HFFc6 (cell line): ENCODE measurements around the gene MVD. TPM values are rescaled to one million over a fixed set of nuclear protein-coding genes. Genes with fewer than 3 reads are reported as not detected.

Experiments
- DNase-seq: peaks from one replicate; pipeline ENCODE4 v3.0.0-alpha.2; 2018
- H3K27ac Mint-ChIP-seq: 2 replicates; pipeline ENCODE4 v1.8.0; 2020; ENCODE audit warnings: mild to moderate bottlenecking, mixed read lengths
- H3K27me3 Mint-ChIP-seq: 2 replicates; pipeline ENCODE4 v1.8.0; 2021; ENCODE audit warnings: mild to moderate bottlenecking, moderate library complexity, mixed read lengths; ENCODE audit not compliant: insufficient read depth
- H3K36me3 Mint-ChIP-seq: 2 replicates; pipeline ENCODE4 v1.8.0; 2021; ENCODE audit warnings: low read depth, mixed read lengths
- H3K4me1 Mint-ChIP-seq: 2 replicates; pipeline ENCODE4 v1.8.0; 2020; ENCODE audit warnings: low read depth, mixed read lengths
- H3K4me3 Mint-ChIP-seq: 2 replicates; pipeline ENCODE4 v1.8.0; 2020; ENCODE audit warnings: mild to moderate bottlenecking, moderate library complexity, mixed read lengths
- H3K9me3 Mint-ChIP-seq: 2 replicates; pipeline ENCODE4 v1.8.0; 2020; ENCODE audit warnings: mild to moderate bottlenecking, mixed read lengths
- CTCF ChIP-seq: fragments of 200-600 bp; sonication (generic); IDR thresholded peaks from 2 replicates; pipeline ENCODE4 v1.5.0; 2021; ENCODE audit warnings: antibody characterized with exemption, mild to moderate bottlenecking
- total RNA-seq, 6 experiments: library from RNA; stranded (reverse); fragmentation: NEBNext Ultra II Directional; extraction: Animal tissue kit (Norgen Biotek cat#: 25700); gene quantifications; 2 replicates in 1 of 6; 3 replicates in 5 of 6; pipeline ENCODE4 v1.2.3, GENCODE V29; 2021

Gene MVD
- total RNA-seq, 6 experiments from 2014 or later, result 21.1 to 28.0 (median 24.0) TPM

GRCh38 chr16:88649195-88649923, 13.5 kb downstream of the MVD start:
- DNase-seq, result no peak
- no peak for TF ChIP-seq CTCF
- Mint-ChIP-seq H3K27ac (no peak overlapping the region), H3K9me3 (no peaks in the 10 kb centered on the region), H3K27me3 (peaks cover 3% of the 10 kb centered on the region; the same call in 1 of the 2 replicates), H3K4me1 (no peaks in the 10 kb centered on the region), H3K36me3 (no peaks in the 10 kb centered on the region; the same call in 1 of the 2 replicates), H3K4me3 (peak overlapping the region; percentile 29; the same call in 1 of the 2 replicates)

- H3K27me3 Mint-ChIP-seq, result peaks cover 3% of the 10 kb centered on the region; the same call in 1 of the 2 replicates
- no peak for TF ChIP-seq CTCF
- no peaks in the 10 kb centered on the region for H3K9me3 Mint-ChIP-seq
- no peaks in the 10 kb centered on the region; the same call in 1 of the 2 replicates for H3K36me3 Mint-ChIP-seq
- H3K27ac Mint-ChIP-seq, result no peak overlapping the region
- H3K4me1 Mint-ChIP-seq, result no peaks in the 10 kb centered on the region
- DNase-seq, result no peak
- no peak overlapping the region for H3K4me3 Mint-ChIP-seq
Observed at GRCh38 chr16:88647178-88648070, 15.5 kb downstream of the MVD start.

DNA sequence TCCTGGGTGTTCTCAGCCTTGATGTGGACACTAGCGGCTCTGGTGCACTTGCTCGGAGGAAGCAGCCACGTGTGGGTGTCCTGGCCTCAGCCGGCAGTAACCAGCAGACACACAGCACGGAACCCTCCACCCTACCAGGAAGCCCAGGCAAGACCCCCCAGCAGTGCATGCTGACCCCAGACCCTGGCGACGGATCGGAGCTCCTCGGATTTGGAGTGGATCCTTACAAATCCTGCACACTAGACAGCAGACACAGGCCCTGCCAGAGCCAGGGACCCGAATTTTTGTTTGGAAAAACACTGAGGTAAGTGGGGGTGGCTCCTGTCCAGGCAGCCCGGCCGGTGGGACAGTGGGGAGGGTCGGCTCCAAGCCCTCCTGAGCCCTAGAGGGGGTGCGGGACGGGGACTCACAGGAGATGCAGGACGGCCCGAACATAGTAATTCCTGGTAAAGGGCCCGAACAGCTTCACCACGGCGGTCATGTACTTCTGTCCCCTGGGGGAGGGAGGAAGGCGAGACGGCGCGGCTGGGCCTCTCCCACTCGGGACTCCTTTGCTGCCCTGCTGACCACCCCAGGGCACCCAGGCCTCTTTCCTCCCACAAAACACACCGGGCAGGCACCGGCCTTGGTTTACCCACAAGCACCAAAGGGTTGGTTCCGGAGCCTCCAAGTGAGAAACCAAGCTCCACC, 16.4 kb downstream of the MVD start:
- no peak overlapping the region for H3K27ac Mint-ChIP-seq
- no peak for DNase-seq
- H3K9me3 Mint-ChIP-seq, result no peaks in the 10 kb centered on the region
- peaks cover 5% of the 10 kb centered on the region; the same call in 1 of the 2 replicates for H3K27me3 Mint-ChIP-seq
- TF ChIP-seq CTCF, result no peak
- H3K4me1 Mint-ChIP-seq, result no peaks in the 10 kb centered on the region
- H3K4me3 Mint-ChIP-seq, result no peak overlapping the region
- H3K36me3 Mint-ChIP-seq, result no peaks in the 10 kb centered on the region; the same call in 1 of the 2 replicates

- Mint-ChIP-seq H3K27me3 (peaks cover 5% of the 10 kb centered on the region; the same call in 1 of the 2 replicates), H3K9me3 (no peaks in the 10 kb centered on the region), H3K4me1 (no peaks in the 10 kb centered on the region), H3K27ac (no peak overlapping the region), H3K36me3 (no peaks in the 10 kb centered on the region; the same call in 1 of the 2 replicates), H3K4me3 (no peak overlapping the region)
- TF ChIP-seq CTCF, result no peak
- no peak for DNase-seq
Observed at GRCh38 chr16:88645941-88646340, 16.9 kb downstream of the MVD start.

GRCh38 chr16:88645455-88645854, 17.4 kb downstream of the MVD start:
- Mint-ChIP-seq H3K4me3 (no peak overlapping the region), H3K36me3 (no peaks in the 10 kb centered on the region; the same call in 1 of the 2 replicates), H3K4me1 (no peaks in the 10 kb centered on the region), H3K27ac (no peak overlapping the region), H3K9me3 (no peaks in the 10 kb centered on the region), H3K27me3 (peaks cover 8% of the 10 kb centered on the region; the same call in 1 of the 2 replicates)
- no peak for TF ChIP-seq CTCF
- no peak for DNase-seq
